GM12873 (cell line): ENCODE measurements around the gene MKKS.
A peak's percentile ranks its signal among the peaks of the same experiment; 100 is the strongest.

Source experiments
- TF ChIP-seq, protein P1 (sequence below): IDR thresholded peaks from 2 replicates; pipeline ENCODE4 v1.5.1; 2012; ENCODE audit warnings: low read depth, mild to moderate bottlenecking, moderate library complexity, low read length, control low read depth; ENCODE audit not compliant: insufficient read depth; ENCODE audit errors: missing control alignments

MKKS gene

DNA sequence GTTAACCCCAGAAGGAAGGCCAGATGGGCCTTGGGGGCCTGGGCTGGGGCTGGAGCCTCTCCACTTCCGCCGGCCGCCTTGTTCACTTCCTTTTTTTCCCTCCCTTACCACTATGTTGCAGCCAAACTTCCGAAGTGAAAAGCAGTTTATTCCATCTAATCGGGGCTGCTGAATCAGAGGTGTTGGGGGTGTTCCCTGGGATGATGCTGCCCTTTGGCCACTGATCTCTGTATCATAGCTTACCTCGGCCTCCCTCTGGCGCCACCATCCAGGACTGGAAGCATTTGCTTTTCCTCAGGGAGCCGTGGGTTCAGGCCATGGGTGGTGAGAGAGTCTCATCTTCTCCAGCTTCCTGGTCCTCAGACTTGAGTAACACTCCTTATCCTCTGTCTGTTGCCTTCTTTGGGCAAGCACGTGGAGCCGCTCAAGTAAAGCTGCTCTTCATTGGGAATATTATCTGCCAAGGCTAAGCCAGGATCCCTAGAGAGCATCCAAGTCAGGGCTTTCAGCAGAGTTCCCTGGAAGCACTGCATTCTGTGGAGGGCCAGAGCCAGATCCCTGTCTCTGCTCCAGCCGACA lies 40.7 kb upstream of the MKKS start:
- TF ChIP-seq, protein P1, sequence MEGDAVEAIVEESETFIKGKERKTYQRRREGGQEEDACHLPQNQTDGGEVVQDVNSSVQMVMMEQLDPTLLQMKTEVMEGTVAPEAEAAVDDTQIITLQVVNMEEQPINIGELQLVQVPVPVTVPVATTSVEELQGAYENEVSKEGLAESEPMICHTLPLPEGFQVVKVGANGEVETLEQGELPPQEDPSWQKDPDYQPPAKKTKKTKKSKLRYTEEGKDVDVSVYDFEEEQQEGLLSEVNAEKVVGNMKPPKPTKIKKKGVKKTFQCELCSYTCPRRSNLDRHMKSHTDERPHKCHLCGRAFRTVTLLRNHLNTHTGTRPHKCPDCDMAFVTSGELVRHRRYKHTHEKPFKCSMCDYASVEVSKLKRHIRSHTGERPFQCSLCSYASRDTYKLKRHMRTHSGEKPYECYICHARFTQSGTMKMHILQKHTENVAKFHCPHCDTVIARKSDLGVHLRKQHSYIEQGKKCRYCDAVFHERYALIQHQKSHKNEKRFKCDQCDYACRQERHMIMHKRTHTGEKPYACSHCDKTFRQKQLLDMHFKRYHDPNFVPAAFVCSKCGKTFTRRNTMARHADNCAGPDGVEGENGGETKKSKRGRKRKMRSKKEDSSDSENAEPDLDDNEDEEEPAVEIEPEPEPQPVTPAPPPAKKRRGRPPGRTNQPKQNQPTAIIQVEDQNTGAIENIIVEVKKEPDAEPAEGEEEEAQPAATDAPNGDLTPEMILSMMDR = no peak

DNA sequence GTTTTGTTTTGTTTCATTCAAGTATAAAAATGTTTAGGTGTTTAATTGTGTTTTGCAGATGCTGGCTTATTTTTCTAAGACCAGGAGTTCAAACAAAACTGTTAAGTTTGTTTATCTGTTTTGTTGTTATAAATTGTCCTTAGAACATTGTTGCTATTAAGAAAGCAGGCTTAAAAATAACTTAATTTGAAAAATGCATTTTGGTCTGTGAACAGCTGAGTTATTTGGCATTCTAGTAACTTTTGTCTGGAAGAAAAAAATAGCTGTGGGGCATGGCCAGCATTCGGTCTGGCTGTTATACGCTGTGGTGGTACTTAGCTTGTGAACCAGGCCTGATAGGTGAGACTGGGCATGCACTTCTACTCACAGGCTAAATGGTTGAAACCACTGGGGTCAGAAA lies 38.8 kb upstream of the MKKS start:
- TF ChIP-seq, protein P1 = no peak

DNA sequence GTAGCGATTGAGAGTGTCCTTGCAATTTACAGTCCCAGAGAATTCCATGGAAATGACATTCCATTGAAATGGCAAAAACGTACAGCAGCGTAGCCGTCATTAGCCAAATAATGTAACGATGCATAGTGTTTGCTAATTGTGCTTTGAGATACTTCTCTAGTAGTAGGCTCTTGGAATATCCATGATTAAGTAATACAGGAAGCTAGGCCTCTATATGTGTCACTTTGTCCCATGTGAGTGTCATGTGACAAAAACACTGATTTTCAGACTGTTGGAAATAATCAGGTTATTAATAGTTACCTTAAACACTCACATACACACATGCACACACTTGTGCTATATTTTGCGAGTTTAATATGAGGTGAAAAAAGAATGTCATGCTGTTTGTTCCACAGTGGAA lies 36.3 kb upstream of the MKKS start:
- TF ChIP-seq, protein P1 = no peak

DNA sequence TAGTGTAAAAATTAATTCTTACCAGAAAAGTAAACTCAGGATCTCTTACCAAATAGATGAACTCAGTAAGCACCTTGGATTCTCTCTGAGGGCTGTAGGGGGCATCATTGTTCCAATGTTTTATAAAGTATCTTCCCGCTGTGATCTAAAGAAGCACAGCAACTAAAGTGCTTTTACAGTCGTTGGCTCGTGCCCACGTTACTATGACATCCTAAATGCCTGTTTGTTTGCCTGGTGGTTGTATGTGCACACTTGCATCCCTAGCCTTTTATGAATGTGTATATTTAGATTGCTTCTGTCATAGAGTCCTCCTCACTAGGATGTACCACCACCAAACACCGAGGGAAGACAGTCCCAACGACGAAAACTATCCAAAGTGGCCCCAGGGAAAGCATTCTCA lies 35.6 kb upstream of the MKKS start:
- TF ChIP-seq, protein P1 = peak; percentile 29

DNA sequence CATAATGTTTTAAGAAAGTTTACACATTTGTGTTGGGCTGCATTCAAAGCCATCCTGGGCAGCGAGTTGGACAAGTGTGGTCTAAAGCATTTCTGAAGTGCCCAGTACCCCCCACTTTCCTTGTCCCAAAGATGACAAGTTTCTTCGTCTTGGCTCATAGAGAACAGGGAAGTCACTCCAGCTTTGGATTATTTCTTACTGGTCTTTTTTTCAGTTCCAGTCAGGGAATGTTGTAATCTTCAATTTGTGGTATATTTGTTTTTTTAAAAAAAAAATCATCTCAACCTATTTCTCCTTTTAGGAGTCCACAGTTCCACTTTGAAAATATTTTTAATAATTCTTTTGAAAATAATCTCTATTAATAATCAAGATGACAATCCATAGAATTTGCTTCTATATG lies 35.0 kb upstream of the MKKS start:
- TF ChIP-seq, protein P1 = no peak

DNA sequence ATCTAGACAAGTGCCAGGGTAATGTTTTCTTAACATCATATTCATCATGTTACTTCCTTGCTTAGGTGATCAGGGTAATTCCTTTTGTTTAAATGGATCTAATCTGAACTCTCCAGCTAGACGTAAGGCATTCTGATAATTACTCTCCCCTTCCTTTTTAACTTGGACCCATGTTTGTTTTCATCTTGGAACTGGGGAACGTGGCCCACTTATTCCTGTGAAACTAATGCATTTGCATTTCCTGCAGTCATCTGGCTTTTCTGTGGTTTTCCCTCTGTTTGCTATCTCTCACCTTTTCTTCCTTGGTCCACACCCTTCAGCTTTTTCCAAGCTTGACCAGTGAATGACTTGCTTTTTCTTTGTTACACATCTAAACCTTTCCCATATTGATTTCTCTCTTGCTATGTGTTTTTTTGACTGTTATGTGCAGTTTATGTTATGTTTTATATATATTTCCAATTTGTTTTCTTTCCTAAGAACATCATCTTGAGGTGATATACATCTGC lies 34.4 kb upstream of the MKKS start:
- TF ChIP-seq, protein P1 = no peak

DNA sequence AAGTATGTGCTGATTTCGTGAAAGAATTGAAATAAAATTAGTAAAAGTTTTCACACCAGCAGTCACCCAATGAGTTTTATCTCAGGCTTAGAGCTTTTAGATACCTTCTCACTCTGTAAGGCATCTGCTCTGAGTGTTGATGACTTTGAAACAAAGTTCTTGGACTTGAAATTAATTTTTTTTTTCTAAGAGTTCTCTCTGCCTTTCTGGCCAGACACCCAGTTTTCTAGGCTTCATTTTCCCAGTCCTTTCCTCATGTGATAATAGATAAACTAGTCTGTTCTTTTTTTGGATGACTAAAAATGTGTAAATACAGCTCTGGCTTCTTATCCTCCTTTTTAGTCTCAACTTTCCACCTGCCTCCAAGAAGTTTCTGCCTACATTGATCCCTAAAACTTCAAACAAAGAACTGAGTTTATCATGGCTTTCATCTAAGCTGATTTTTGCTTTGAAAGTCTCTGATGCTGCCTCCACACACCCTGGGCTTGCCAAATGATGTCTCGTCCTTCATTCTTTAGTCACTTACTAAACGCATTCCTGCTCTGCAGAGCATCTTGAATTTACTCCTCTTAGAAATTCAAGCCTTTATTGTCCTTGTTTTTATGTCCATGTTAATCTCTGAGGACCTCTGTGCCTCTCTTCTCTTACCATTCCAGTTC lies 33.8 kb upstream of the MKKS start:
- TF ChIP-seq, protein P1 = no peak
